Measurements from ENCODE around the gene SCN3B.
"Not testable (repeated sequence)": the region's sequence is repeated elsewhere in the genome, so short reads cannot be mapped to it uniquely, and the experiment has no call there.

SCN3B gene

DNA sequence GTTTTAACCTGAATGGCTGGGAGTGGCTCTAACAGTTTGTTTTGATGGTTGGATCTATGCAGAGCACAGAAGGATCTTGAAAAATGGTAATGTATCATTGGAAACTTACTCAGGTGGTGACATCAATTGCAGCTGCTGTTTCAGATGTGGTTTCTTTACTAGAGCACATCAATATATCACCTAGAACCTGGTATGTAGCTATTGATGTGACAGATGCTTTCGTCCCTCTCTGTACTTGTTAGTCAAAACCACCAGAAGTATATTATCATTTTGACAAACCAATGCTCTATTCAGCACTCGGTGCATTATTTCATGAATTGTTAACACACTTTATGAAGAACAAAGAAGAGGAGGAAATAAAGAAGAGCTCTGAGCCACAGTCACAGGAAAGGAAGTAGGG, 26.6 kb upstream of the SCN3B start:
- ATAC-seq (replicated peaks) (peak; percentile 22), DNase-seq (no peak)
- H3K27me3 Mint-ChIP-seq, result peaks cover 31 to 36% of the 10 kb centered on the region in 2 donors
- H3K9me3 Mint-ChIP-seq, result no peaks in the 10 kb centered on the region
- H3K4me3 Mint-ChIP-seq, result no peak overlapping the region
- H3K27ac Mint-ChIP-seq, result no peak overlapping the region
- no peaks in the 10 kb centered on the region for H3K4me1 Mint-ChIP-seq (ENCODE audit: low read depth in 2 of 2)
- H3K36me3 Mint-ChIP-seq (ENCODE audit: insufficient read depth), result peaks cover 4% of the 10 kb centered on the region

DNA sequence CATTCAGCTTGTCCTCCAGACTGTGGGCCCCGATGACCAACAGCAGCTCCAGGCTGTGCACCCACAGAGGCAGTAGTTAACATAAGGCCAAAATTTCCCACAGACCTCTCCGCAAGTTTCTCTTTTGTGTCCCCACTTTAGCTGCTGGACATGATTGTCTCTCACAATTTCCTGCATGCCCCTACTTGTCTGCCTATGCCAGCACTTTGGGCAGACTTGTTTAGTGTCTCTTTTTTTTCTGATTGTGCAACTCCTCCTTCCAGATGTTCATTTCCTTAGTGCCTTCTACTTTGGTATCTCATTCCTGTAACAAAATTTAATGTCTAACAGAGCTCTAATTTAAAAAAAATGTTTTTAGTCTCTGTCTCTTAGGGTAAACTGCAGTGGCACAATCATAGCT, 23.8 kb upstream of the SCN3B start:
- H3K27me3 Mint-ChIP-seq, result peaks cover 43% of the 10 kb centered on the region in 2 donors
- DNase-seq (no peak), ATAC-seq (replicated peaks) (no peak)
- peaks cover 4% of the 10 kb centered on the region for H3K36me3 Mint-ChIP-seq (ENCODE audit: insufficient read depth)
- no peak overlapping the region for H3K4me3 Mint-ChIP-seq
- no peaks in the 10 kb centered on the region for H3K4me1 Mint-ChIP-seq (ENCODE audit: low read depth in 2 of 2)
- no peak overlapping the region for H3K27ac Mint-ChIP-seq
- H3K9me3 Mint-ChIP-seq, result no peaks in the 10 kb centered on the region

DNA sequence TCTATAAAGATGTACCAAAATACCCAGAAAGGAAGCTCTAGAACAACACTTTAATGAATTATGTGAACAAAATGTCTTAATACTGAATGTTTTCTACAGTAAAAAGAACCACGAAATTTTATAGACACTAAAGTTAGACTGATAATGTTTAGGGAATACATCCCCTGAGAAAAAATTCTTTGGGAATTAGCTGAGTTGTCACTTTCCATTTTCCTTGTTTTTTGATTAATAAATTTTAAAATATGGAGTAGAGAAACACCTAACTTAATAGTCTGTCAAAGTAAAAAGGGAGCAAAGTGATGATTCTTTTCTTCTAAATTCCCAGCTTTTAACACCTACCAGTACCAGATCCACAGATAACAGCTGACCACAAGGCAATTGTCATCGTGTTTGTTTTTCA, 23.1 kb upstream of the SCN3B start:
- Mint-ChIP-seq H3K36me3 (ENCODE audit: insufficient read depth) (peaks cover 4% of the 10 kb centered on the region), H3K27me3 (peaks cover 36 to 43% of the 10 kb centered on the region in 2 donors), H3K4me1 (ENCODE audit: low read depth in 2 of 2) (no peaks in the 10 kb centered on the region), H3K27ac (no peak overlapping the region), H3K9me3 (no peaks in the 10 kb centered on the region), H3K4me3 (no peak overlapping the region)
- no peak for ATAC-seq (replicated peaks)
- DNase-seq, result no peak

DNA sequence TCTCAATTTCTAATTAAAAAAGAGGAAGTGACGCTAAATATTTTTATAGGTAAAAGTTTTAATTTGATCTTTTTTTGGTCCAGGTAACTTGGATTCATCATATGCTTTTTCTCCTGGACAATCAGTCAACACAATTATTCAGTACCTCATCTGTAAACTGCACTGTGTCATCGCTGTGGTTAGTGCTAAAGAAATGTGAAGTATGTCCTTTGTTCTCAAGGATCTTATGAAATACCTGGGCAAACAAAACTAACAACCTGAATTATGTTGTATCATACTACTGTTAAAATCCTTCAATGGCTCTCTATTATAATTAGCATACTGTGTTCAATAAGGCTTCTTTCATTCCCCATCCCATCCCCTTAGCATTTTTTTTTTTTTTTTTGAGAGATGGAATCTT, 19.9 kb upstream of the SCN3B start:
- Mint-ChIP-seq H3K36me3 (ENCODE audit: insufficient read depth) (peaks cover 4% of the 10 kb centered on the region), H3K27me3 (peaks cover 29 to 33% of the 10 kb centered on the region in 2 donors), H3K4me3 (no peak overlapping the region), H3K9me3 (no peaks in the 10 kb centered on the region), H3K4me1 (ENCODE audit: low read depth in 2 of 2) (no peaks in the 10 kb centered on the region), H3K27ac (no peak overlapping the region)
- ATAC-seq (replicated peaks) (no peak), DNase-seq (no peak)

DNA sequence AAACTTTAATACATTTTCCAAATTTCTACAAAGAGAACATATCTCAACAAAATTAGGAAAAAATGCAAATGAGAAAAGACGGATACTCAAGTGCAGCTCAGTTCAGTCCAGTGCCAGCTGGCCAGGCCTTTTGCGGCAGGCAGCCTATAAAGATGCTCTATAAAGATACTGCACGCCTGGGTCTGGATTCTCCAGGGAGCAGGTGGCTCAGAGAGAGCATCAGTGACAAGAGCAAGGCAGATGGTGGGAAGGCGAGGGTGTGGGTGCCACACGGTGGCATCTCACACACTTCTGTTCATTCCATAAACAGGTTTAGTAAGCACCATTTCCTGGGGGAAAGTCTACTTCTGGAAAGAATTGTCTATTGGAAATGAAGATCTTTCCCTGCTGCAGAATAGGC, 18.1 kb upstream of the SCN3B start:
- no peak for DNase-seq
- no peaks in the 10 kb centered on the region for H3K36me3 Mint-ChIP-seq (ENCODE audit: insufficient read depth)
- H3K9me3 Mint-ChIP-seq, result no peaks in the 10 kb centered on the region
- ATAC-seq (replicated peaks), result no peak
- H3K27ac Mint-ChIP-seq, result no peak overlapping the region
- H3K4me3 Mint-ChIP-seq, result no peak overlapping the region
- no peaks in the 10 kb centered on the region for H3K4me1 Mint-ChIP-seq (ENCODE audit: low read depth in 2 of 2)
- peaks cover 25 to 29% of the 10 kb centered on the region in 2 donors for H3K27me3 Mint-ChIP-seq

DNA sequence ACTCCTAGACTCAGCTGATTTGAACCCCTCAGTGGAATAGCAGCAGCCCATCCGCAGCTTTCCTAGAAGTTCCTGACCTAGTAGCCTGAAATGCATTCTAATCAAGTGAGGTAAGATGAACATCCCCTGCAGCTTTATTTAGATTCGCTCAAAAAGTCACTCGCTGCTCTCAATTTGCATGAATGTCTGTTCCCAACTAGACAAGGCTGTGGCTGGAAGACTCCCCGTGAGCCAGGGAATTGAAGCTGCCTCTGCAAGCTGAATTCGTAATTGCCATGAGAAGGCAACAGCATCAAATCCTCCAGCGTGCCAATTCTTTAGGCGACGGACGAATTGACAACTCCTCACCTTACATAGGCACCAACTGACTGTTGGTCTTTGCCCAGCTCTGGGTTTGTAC, 17.1 kb upstream of the SCN3B start:
- H3K4me3 Mint-ChIP-seq, result no peak overlapping the region
- no peaks in the 10 kb centered on the region for H3K9me3 Mint-ChIP-seq
- no peak overlapping the region for H3K27ac Mint-ChIP-seq
- ATAC-seq (replicated peaks), result no peak
- H3K27me3 Mint-ChIP-seq, result peaks cover 24 to 27% of the 10 kb centered on the region in 2 donors
- no peaks in the 10 kb centered on the region for H3K4me1 Mint-ChIP-seq (ENCODE audit: low read depth in 2 of 2)
- no peak for DNase-seq
- H3K36me3 Mint-ChIP-seq (ENCODE audit: insufficient read depth), result no peaks in the 10 kb centered on the region

DNA sequence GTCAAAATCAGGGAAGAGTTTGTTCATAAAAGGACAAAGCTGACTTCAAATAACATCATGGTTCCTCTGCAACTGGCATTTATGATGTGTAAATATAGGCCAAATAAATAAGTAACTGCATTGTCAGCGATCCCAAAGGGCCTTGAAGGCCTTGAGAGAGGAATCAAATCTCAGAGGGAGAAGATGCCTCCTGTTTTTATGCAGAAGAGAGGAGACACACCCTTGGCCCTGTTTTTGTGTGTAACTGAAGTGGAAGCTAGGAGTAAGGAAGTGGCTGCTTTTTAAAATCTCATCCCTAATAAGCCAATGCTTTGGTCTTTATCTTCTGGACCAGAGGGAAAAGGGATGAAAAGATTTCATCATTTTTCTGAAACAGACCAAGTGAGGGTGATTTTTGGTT, 15.7 kb upstream of the SCN3B start:
- no peak for ATAC-seq (replicated peaks)
- no peaks in the 10 kb centered on the region for H3K36me3 Mint-ChIP-seq (ENCODE audit: insufficient read depth)
- no peak for DNase-seq
- H3K4me1 Mint-ChIP-seq (ENCODE audit: low read depth in 2 of 2), result no peaks in the 10 kb centered on the region
- no peak overlapping the region for H3K4me3 Mint-ChIP-seq
- H3K27me3 Mint-ChIP-seq, result peaks cover 9 to 20% of the 10 kb centered on the region in 2 donors
- no peak overlapping the region for H3K27ac Mint-ChIP-seq
- no peaks in the 10 kb centered on the region for H3K9me3 Mint-ChIP-seq

DNA sequence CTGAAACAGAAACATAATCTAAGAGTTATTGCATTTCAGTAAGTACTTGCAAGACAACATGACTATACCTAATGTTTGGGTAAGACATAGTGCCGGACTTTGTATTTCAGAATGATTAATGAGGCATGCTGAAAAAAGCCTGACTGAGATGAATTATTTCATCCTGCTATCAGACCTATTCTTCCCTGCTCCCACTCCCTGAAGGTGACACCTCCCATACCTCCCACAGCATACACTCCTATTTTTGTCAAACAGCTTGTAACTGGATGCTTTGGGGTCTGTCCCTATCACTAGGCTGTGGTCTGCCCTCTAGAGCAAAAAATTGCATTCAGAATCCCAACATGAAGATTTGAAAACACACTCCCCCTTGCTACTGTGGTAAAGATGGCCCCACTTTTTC, 10.9 kb upstream of the SCN3B start:
- ATAC-seq (replicated peaks) (no peak), DNase-seq (no peak)
- Mint-ChIP-seq H3K27me3 (peaks cover 0 to 15% of the 10 kb centered on the region in 2 donors), H3K27ac (no peak overlapping the region), H3K9me3 (peaks cover 0 to 8% of the 10 kb centered on the region in 2 donors), H3K36me3 (ENCODE audit: insufficient read depth) (no peaks in the 10 kb centered on the region), H3K4me3 (no peak overlapping the region), H3K4me1 (ENCODE audit: low read depth in 2 of 2) (no peaks in the 10 kb centered on the region)

DNA sequence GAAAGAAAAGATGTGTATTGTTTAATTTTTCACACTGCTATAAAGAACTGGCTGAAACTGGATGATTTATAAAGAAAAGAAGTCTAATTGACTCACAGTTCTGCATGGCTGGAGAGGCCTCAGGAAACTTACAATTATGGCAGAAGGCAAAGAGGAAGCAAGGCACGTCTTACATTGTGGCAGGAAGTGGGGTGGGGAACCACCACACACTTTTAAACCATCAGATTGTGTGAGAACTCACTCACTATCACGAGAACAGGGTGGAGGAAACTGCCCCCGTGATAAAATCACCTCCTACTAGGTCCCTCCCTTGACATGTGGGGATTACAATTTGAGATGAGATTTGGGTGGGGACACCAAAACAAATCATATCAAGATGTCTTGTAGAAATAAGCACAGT, 5.5 kb upstream of the SCN3B start:
- Mint-ChIP-seq H3K27ac (peak overlapping the region in 1 of 2 donors; percentile 25), H3K27me3 (peaks cover 16% of the 10 kb centered on the region in 2 donors), H3K9me3 (peaks cover 2 to 24% of the 10 kb centered on the region in 2 donors)
- DNase-seq, result peak in 1 of 3 experiments; percentile 10
- H3K4me3 Mint-ChIP-seq; H3K4me1 Mint-ChIP-seq (ENCODE audit: low read depth in 2 of 2); H3K36me3 Mint-ChIP-seq (ENCODE audit: insufficient read depth): not testable (repeated sequence)
- ATAC-seq (replicated peaks), result peak; percentile 61

DNA sequence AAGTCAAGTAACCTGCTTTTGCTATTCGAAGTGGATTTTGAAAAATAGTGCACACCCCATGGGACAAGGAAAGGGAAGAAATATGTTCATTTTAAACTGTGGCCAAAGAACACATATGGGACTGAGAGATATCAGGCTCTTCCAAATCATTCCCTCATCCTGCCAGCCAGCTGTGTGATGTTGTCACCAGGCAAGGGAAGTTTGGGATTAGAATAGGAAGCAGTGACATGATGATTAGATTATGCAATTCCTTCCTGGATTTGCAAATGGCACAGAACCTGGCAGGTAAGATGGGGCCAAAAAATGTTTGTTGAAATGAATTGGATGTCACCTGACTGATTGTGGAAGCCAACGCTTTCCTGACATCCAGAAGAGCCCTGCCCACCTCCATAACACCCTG, 4.9 kb upstream of the SCN3B start:
- H3K9me3 Mint-ChIP-seq, result peaks cover 2 to 24% of the 10 kb centered on the region in 2 donors
- H3K4me3 Mint-ChIP-seq, result no peak overlapping the region
- DNase-seq (no peak), ATAC-seq (replicated peaks) (no peak)
- H3K27ac Mint-ChIP-seq, result peak overlapping the region in 1 of 2 donors; percentile 25
- H3K27me3 Mint-ChIP-seq, result peaks cover 19 to 20% of the 10 kb centered on the region in 2 donors
- H3K4me1 Mint-ChIP-seq (ENCODE audit: low read depth in 2 of 2), result peaks cover 0 to 7% of the 10 kb centered on the region in 2 donors
- no peaks in the 10 kb centered on the region for H3K36me3 Mint-ChIP-seq (ENCODE audit: insufficient read depth)

DNA sequence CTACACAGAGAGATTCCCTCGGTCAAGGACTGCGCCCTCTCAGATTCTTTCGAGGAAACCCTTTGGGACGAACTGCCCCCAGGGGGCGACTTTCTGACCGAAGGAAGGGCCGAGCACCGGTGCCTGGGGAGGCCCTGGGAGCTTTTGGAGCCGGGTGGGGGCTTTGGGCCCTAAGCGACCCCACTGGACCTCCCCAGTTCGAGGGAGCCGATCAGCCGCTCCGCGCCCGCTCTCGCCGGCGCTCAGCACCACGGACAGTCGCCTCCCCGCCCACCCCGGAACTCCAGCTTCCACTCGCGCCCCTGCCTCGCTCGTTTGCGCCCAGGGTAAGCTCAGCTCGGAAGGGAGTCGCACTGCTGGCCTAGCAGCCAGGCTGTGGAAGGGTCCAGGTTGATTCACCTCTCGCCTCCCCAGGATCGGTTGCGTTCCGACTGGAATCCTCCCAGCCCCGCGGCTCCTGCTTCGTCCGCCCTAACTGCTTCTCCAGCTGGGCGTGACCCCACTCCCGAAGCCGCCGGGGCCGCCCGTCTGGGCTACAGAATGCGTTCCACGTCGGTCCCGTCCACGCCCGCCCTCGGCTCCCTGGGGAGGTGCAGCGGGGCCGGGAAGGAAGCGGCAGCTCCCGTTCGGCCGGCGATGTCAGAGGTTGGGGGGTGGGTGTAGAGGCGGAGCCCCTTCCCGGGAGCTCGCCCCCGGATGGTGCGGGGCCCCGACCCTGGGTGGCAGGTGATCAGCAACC, 428 bp downstream of the SCN3B start:
- H3K9me3 Mint-ChIP-seq, result peaks cover 0 to 12% of the 10 kb centered on the region in 2 donors
- H3K27me3 Mint-ChIP-seq, result peaks cover 41 to 51% of the 10 kb centered on the region in 2 donors
- ATAC-seq (replicated peaks), result no peak
- H3K27ac Mint-ChIP-seq, result no peak overlapping the region
- no peaks in the 10 kb centered on the region for H3K4me1 Mint-ChIP-seq (ENCODE audit: low read depth in 2 of 2)
- H3K4me3 Mint-ChIP-seq, result peak overlapping the region; percentile 47 to 54
- H3K36me3 Mint-ChIP-seq (ENCODE audit: insufficient read depth), result no peaks in the 10 kb centered on the region
- DNase-seq, result no peak

DNA sequence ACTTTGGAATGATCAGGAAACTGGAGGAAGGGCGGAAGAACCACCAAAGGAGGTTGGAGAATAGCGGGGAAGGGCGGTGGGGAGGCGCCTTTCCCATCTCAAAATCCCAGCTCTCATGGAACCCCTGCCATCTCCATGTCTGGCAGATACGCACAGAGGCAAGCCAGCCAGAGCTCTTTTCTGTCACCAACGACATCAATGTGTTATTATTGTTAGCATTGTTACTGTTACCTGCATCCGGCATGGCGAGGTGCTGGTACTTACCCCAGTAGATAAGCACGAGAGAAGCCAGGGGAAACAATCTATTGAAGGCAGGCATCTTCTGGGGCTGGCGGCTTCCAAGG, 969 bp downstream of the SCN3B start:
- Mint-ChIP-seq H3K27ac (no peak overlapping the region), H3K9me3 (peaks cover 0 to 7% of the 10 kb centered on the region in 2 donors), H3K27me3 (peaks cover 41 to 51% of the 10 kb centered on the region in 2 donors), H3K4me1 (ENCODE audit: low read depth in 2 of 2) (no peaks in the 10 kb centered on the region), H3K36me3 (ENCODE audit: insufficient read depth) (no peaks in the 10 kb centered on the region), H3K4me3 (peak overlapping the region; percentile 47 to 54)
- DNase-seq, result no peak
- ATAC-seq (replicated peaks), result no peak

DNA sequence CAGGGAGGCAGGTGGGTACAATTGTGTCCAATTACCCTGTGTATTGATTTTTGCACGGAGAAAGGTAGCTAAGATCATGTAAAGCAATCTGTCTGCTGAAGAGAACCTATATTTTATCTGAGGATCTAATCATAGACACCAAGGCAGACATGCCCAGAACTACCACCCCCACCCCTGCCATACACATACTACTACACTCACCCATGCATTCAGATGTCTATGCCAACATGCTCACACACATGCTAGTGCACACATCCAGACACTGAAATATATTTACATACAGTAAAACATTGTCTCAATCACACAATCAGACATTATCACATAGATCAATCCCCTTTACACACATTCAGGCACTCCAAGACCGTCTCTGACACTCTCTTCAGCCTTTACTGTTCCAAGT, 1.8 kb downstream of the SCN3B start:
- Mint-ChIP-seq H3K4me3 (peak overlapping the region in 1 of 2 donors; percentile 47), H3K27ac (no peak overlapping the region), H3K27me3 (peaks cover 41 to 51% of the 10 kb centered on the region in 2 donors), H3K36me3 (ENCODE audit: insufficient read depth) (no peaks in the 10 kb centered on the region), H3K4me1 (ENCODE audit: low read depth in 2 of 2) (no peaks in the 10 kb centered on the region), H3K9me3 (no peaks in the 10 kb centered on the region)
- ATAC-seq (replicated peaks), result no peak
- DNase-seq, result no peak

DNA sequence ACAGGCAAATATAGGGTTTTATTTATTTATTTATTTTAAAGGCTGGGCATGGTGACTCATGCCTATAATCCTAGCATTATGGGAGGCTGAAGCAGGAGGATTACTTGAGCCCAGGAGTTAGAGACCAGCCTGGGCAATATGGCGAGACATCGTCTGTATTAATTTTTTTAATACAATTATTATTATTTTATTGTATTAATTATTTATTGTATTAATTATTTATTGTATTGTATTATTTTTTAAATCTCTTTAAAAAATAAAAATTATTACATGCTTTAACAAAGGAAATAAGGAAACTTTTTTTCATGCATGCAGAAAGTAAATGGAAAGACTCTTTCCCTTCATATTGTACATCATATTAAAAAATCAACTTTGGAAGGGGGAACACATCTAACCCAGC, 3.5 kb downstream of the SCN3B start:
- H3K9me3 Mint-ChIP-seq, result no peaks in the 10 kb centered on the region
- H3K36me3 Mint-ChIP-seq (ENCODE audit: insufficient read depth), result no peaks in the 10 kb centered on the region
- H3K27me3 Mint-ChIP-seq, result peaks cover 47 to 55% of the 10 kb centered on the region in 2 donors
- DNase-seq (no peak), ATAC-seq (replicated peaks) (no peak)
- H3K27ac Mint-ChIP-seq, result no peak overlapping the region
- H3K4me3 Mint-ChIP-seq, result no peak overlapping the region
- no peaks in the 10 kb centered on the region for H3K4me1 Mint-ChIP-seq (ENCODE audit: low read depth in 2 of 2)
